Naive B cell (primary cell): Measurements from ENCODE around the gene MOV10. TPM values are rescaled to one million over a fixed set of nuclear protein-coding genes. Genes with fewer than 3 reads are reported as not detected.
"Not testable (repeated sequence)": the region's sequence is repeated elsewhere in the genome, so short reads cannot be mapped to it uniquely, and the experiment has no call there.

Experiments
- ATAC-seq, 2 donors: fragments of 150-1000 bp; cut with Tn5 transposase; 2 replicates each; pipeline ENCODE4 v1.10.0; 2021; ENCODE audit warnings: low read depth in 2 of 2, mild to moderate bottlenecking in 2 of 2, moderate library complexity in 2 of 2
- DNase-seq: peaks from one replicate; pipeline ENCODE4 v3.0.0; 2022
- H3K27ac Mint-ChIP-seq, 6 donors: one replicate each; pipeline ENCODE4 v1.8.0; 2020 to 2022; ENCODE audit warnings: mild to moderate bottlenecking in 6 of 6, mixed read lengths in 6 of 6, moderate library complexity in 5 of 6, inconsistent platforms in 2 of 6
- H3K27me3 Mint-ChIP-seq, 3 donors: one replicate each; pipeline ENCODE4 v1.8.0; 2021 to 2022; ENCODE audit warnings: mixed read lengths in 3 of 3, mild to moderate bottlenecking in 1 of 3
- H3K36me3 Mint-ChIP-seq, 2 donors: one replicate each; pipeline ENCODE4 v1.8.0; 2020 to 2022; ENCODE audit warnings: mixed read lengths in 2 of 2, inconsistent platforms in 1 of 2, mild to moderate bottlenecking in 1 of 2
- H3K4me1 Mint-ChIP-seq, 3 donors: one replicate each; pipeline ENCODE4 v1.8.0; 2020 to 2022; ENCODE audit warnings: mixed read lengths in 3 of 3, inconsistent platforms in 1 of 3, mild to moderate bottlenecking in 1 of 3, moderate library complexity in 1 of 3
- H3K4me3 Mint-ChIP-seq, 8 donors: one replicate each; pipeline ENCODE4 v1.8.0; 2020 to 2022; ENCODE audit warnings: mild to moderate bottlenecking in 8 of 8, mixed read lengths in 8 of 8, moderate library complexity in 8 of 8, inconsistent platforms in 2 of 8
- H3K9me3 Mint-ChIP-seq, 7 donors: one replicate each; pipeline ENCODE4 v1.8.0; 2020 to 2022; ENCODE audit warnings: mixed read lengths in 7 of 7, mild to moderate bottlenecking in 5 of 7, inconsistent platforms in 2 of 7, moderate library complexity in 1 of 7
- polyA plus RNA-seq, 6 donors: library from polyadenylated mRNA; unstranded; fragments of 300-500 nt; fragmentation: Illumina TruSeq; gene quantifications; one replicate each; pipeline ENCODE4 v1.2.3, GENCODE V29; 2021; ENCODE audit warnings: low read depth in 6 of 6

The MOV10 gene
- polyA plus RNA-seq, 6 donors from 2014 or later, result 3.4 to 10.5 (median 9.8) TPM

DNA sequence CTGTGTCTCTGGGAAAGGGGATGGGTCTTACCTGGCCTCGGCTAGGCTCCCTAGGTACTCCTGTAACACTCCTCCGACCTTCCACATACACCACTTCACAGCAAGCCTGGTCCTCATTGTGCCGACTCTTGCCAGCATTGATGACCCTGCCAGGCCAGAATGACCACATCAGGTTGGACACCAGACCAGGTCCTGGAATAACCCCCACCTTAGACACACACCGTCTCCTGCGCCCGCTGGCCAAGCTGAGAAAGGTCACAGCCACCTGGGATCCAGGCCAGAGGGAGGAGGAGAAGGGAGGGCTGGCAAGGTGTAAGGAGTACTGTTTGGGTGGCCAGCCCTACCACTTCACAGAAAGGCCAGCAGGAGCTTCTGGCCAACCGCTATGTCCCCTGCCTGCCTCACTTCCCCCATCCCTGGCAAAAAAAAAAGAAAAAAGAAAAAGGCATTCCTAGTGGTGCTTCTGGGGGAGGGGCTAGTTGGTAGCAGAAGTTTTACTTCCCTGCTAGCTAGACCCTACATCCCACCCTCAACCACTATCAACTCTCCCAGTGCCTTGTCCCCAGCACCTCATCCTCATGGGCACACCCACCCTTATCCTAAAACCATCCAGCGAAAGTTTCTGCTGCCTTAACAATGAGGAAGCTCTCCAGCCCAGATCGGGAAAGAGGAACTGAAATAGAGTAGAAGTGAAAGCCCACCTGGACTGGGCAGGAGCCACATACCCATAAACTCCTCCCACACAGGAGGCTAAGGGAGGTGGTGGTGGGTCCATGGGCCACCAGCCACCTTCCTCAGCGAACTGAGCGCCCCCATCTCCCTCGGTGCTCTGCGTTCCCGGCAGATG is 39.2 kb downstream of the MOV10 start:
- DNase-seq (peak; percentile 82), ATAC-seq (peak; percentile 52 to 57)
- peaks cover 0 to 4% (median 0%) of the 10 kb centered on the region in 3 donors for H3K27me3 Mint-ChIP-seq
- H3K4me1 Mint-ChIP-seq, result peaks cover 33 to 36% (median 34%) of the 10 kb centered on the region in 3 donors
- H3K9me3 Mint-ChIP-seq, result no peaks in the 10 kb centered on the region
- H3K4me3 Mint-ChIP-seq, result peak overlapping the region; percentile 70 to 96 (median 89)
- peak overlapping the region; percentile 32 to 91 (median 72) for H3K27ac Mint-ChIP-seq
- H3K36me3 Mint-ChIP-seq, result no peaks in the 10 kb centered on the region

DNA sequence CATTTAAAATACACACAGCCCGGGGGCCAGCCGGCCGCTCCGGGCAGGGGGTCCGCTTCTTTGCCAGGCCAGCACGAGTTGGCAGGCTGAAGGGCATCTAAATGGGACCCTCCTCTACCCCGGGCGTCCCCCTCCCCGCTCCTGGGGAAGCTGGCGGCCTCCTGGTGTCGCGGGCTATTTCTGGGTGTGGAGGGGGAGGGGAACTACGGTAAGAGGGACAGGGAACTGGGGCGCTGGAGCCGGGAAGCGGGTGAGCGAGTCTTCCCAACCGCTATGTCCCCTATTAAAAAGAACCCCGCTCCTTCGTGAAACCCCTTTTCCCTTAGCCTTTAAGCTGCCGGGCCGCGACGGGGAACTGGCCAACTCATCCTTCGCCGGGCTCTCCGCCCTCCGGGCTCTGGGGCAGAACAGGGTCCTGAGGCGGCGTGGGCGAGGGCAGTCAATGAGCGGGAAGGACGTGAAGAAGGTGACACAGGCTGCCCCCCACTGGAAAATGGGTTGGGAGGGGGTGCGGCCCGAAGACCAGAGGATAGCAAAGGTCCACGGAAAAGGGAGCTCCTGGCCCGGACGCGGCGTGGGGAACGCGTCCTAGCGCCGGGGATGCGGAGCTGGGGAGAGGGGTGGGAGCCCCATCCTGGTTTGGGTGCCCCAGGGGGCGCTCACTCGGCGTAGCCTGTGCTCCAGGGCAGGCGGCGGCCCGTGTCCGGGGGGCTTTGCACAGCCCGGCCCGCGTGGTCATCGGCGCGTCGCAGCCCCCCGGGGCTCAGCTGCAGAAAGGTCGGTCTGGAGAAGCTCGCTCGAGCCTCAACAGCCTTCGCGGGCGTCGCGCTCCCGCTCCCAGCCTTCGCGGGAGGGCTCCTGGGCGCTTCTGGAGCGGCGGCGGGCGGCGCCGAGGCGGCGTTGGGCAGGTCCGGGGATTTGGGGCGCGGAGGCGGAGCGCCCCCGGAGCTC is 40.1 kb downstream of the MOV10 start:
- H3K36me3 Mint-ChIP-seq, result no peaks in the 10 kb centered on the region
- H3K27ac Mint-ChIP-seq, result peak overlapping the region in 5 of 6 donors; percentile 32 to 76 (median 50)
- no peaks in the 10 kb centered on the region for H3K9me3 Mint-ChIP-seq
- peaks cover 33 to 38% (median 34%) of the 10 kb centered on the region in 3 donors for H3K4me1 Mint-ChIP-seq
- H3K27me3 Mint-ChIP-seq, result peaks cover 0 to 13% (median 9%) of the 10 kb centered on the region in 3 donors
- DNase-seq, result no peak
- H3K4me3 Mint-ChIP-seq, result peak overlapping the region; percentile 83 to 96 (median 92)
- peak in 1 of 2 donors; percentile 0 for ATAC-seq

- H3K9me3 Mint-ChIP-seq, result no peaks in the 10 kb centered on the region
- DNase-seq (peak; percentile 98), ATAC-seq (peak; percentile 75 to 76)
- peak within 1 kb of the TSS; percentile 92 to 96 (median 94) for H3K4me3 Mint-ChIP-seq
- no peaks in the 10 kb centered on the region for H3K36me3 Mint-ChIP-seq
- peaks cover 33 to 38% (median 34%) of the 10 kb centered on the region in 3 donors for H3K4me1 Mint-ChIP-seq
- H3K27me3 Mint-ChIP-seq, result peaks cover 0 to 22% (median 18%) of the 10 kb centered on the region in 3 donors
- H3K27ac Mint-ChIP-seq, result peak within 1 kb of the TSS; percentile 64 to 95 (median 92)
Measured at GRCh38 chr1:112715264-112716053, 41.0 kb downstream of the MOV10 start, which contains the start of gene PPM1J. TSS of gene PPM1J (minus strand) at chr1:112715332. CDS start at chr1:112715301, 31 bp downstream.

- H3K4me3 Mint-ChIP-seq, result peak overlapping the region; percentile 92 to 96 (median 94)
- peaks cover 0 to 24% (median 21%) of the 10 kb centered on the region in 3 donors for H3K27me3 Mint-ChIP-seq
- peaks cover 33 to 38% (median 34%) of the 10 kb centered on the region in 3 donors for H3K4me1 Mint-ChIP-seq
- peak; percentile 20 to 22 for ATAC-seq
- no peaks in the 10 kb centered on the region for H3K36me3 Mint-ChIP-seq
- H3K27ac Mint-ChIP-seq, result peak overlapping the region in 3 of 6 donors; percentile 93 to 95 (median 94)
- DNase-seq, result peak; percentile 74
- H3K9me3 Mint-ChIP-seq, result no peaks in the 10 kb centered on the region
Measured at GRCh38 chr1:112716133-112716720, 41.8 kb downstream of the MOV10 start.

- Mint-ChIP-seq H3K4me1 (peaks cover 29 to 39% (median 34%) of the 10 kb centered on the region in 3 donors), H3K9me3 (no peaks in the 10 kb centered on the region), H3K27me3 (peaks cover 8 to 31% (median 30%) of the 10 kb centered on the region in 3 donors), H3K27ac (peak overlapping the region in 2 of 6 donors; percentile 30 to 78), H3K4me3 (peak overlapping the region in 3 of 8 donors; percentile 55 to 93 (median 92)), H3K36me3 (no peaks in the 10 kb centered on the region)
- ATAC-seq, result no peak
- no peak for DNase-seq
Measured at GRCh38 chr1:112717263-112717873, 42.9 kb downstream of the MOV10 start.

DNA sequence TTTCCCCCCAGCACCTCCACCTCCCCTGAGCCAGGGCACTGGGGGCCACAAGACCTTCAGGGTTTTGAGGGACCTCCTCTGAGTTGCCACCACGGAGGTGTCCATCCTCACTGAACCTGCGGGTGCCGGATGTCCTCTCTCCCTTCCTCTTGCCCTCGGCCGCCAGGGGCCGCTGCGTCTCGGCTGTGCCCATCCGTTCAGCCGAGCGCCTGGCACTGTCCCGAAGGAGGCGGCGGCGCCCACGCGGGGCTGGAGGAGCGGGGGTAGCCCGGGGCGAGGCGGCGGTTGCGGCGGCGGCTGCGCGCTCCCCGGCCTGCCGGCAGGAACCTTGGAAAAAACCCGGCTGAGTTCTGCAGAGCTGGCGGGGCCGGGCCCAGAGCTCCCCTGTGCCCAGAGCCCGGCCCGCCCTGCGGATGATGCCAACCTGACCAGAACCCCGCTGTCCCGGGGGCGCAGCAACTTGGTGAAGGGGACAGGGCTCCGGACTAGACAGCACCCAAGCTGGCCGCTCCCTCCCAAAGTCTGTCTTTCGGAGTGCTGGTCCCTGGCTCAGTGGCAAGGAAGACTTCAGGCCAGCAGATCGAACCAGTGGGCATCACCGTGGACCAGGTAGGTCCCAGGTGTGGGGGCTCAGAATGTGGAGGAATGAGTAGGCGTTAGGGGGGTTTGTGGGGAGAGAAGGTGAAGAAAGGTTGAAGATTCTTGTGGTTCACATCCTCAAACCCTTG is 44.4 kb downstream of the MOV10 start:
- Mint-ChIP-seq H3K4me1 (peaks cover 30 to 42% (median 32%) of the 10 kb centered on the region in 3 donors), H3K27ac (no peak overlapping the region), H3K9me3 (no peaks in the 10 kb centered on the region), H3K27me3 (peaks cover 13 to 46% (median 45%) of the 10 kb centered on the region in 3 donors), H3K4me3 (peak overlapping the region in 5 of 8 donors; percentile 9 to 80 (median 55)), H3K36me3 (peaks cover 0 to 8% of the 10 kb centered on the region in 2 donors)
- peak; percentile 9 to 10 for ATAC-seq
- peak; percentile 70 for DNase-seq

DNA sequence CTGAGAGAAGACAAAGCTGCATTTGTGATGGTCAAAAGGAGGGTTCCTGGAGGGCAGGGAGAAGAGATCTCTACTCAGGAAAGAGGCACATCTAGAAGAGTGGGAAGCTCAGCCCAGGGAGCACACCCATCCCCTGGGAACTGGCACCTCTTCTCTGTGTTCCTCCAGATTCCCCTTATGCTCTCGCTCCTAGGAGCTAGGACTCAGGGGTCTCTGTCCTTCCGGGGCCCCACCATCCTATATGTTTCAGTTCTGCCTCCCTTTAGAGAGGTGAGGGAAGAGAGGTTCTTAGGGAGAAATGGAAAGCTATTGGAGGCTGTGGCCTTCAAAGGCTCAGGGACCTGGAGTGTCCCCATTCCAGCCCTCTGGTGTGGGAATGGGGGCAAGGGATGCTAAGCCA is 45.2 kb downstream of the MOV10 start:
- Mint-ChIP-seq H3K9me3 (no peaks in the 10 kb centered on the region), H3K27ac (no peak overlapping the region), H3K27me3 (peaks cover 17 to 47% (median 46%) of the 10 kb centered on the region in 3 donors), H3K4me3 (no peak overlapping the region), H3K4me1 (peaks cover 24 to 34% (median 28%) of the 10 kb centered on the region in 3 donors), H3K36me3 (peaks cover 0 to 8% of the 10 kb centered on the region in 2 donors)
- ATAC-seq (no peak), DNase-seq (no peak)

DNA sequence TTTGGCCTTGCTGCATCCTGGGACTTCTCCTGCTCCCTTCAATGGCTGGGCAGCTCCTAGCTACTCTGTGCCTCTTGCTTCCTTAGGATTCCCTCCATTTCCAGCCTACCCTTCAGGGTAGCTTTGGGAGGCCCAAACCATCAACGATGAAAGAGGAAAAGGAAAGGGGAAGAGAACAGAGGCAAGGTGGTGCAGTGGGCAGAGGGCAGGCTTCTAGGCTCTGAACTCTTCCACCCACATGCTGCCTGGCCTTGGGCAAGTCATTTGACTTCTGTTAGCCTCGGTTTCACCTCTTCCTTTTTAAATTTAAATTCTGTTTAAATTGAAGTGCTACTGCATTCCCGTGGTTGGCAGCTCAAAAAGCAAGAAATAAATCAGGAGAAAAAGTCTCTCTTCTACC is 46.3 kb downstream of the MOV10 start:
- ATAC-seq, result no peak
- H3K4me1 Mint-ChIP-seq, result peaks cover 19 to 28% (median 23%) of the 10 kb centered on the region in 3 donors
- DNase-seq, result no peak
- H3K4me3 Mint-ChIP-seq, result no peak overlapping the region
- H3K27me3 Mint-ChIP-seq, result peaks cover 17 to 47% (median 46%) of the 10 kb centered on the region in 3 donors
- H3K27ac Mint-ChIP-seq, result no peak overlapping the region
- H3K36me3 Mint-ChIP-seq, result peaks cover 0 to 8% of the 10 kb centered on the region in 2 donors
- no peaks in the 10 kb centered on the region for H3K9me3 Mint-ChIP-seq

GRCh38 chr1:112721294-112721693 is 46.8 kb downstream of the MOV10 start:
- peaks cover 15 to 23% (median 18%) of the 10 kb centered on the region in 3 donors for H3K4me1 Mint-ChIP-seq

DNA sequence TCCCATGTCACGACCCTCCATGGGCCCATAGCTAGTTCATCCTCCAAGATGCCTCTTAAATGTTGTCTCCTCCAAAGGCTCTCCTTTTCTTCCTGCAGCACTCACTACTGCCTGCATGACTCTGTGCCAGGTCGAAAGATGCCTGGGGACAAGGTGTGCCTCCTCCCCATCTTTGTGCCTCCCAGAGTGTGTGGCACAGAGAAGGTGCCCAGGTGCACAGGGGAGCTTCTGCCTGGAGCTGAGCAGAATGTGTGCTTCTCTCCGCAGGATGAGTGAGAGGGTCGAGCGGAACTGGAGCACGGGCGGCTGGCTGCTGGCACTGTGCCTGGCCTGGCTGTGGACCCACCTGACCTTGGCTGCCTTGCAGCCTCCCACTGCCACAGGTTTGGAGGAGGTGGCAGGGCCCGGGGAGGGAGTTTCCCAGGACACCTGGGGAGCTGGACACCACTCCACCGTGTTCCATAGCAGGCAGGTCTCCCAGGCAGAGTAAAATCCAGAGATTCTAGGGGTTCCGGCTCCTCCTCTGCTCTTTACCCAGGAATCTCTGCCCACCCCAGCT is 47.6 kb downstream of the MOV10 start:
- Mint-ChIP-seq H3K4me1 (peaks cover 13 to 18% (median 14%) of the 10 kb centered on the region in 3 donors), H3K9me3 (no peaks in the 10 kb centered on the region), H3K27me3 (peaks cover 17 to 47% (median 46%) of the 10 kb centered on the region in 3 donors), H3K36me3 (peaks cover 0 to 8% of the 10 kb centered on the region in 2 donors), H3K4me3 (peak overlapping the region in 1 of 8 donors; percentile 31), H3K27ac (no peak overlapping the region)
- DNase-seq, result no peak
- no peak for ATAC-seq

More at GRCh38 chr1:112721294-112721693, 46.8 kb downstream of the MOV10 start:
- peaks cover 17 to 47% (median 46%) of the 10 kb centered on the region in 3 donors for H3K27me3 Mint-ChIP-seq
- not testable (repeated sequence) for H3K4me3 Mint-ChIP-seq, ATAC-seq, DNase-seq, H3K36me3 Mint-ChIP-seq, H3K9me3 Mint-ChIP-seq, H3K27ac Mint-ChIP-seq
